Keratinocyte (primary cell): ENCODE data around the gene RASGRF2.

Source experiments
- CTCF ChIP-seq, 3 experiments: IDR thresholded peaks in 1 of 3; conservative IDR thresholded peaks in 1 of 3; optimal IDR thresholded peaks in 1 of 3; 2 replicates in 2 of 3; 3 replicates in 1 of 3; pipeline versions ENCODE3 to v1.5.1; 2011; ENCODE audit warnings: low read length in 3 of 3, mild to moderate bottlenecking in 3 of 3, moderate library complexity in 2 of 3, control low read depth in 1 of 3, inconsistent platforms in 1 of 3; ENCODE audit not compliant: insufficient read depth in 2 of 3; ENCODE audit errors: extremely low read depth in 1 of 3
- EZH2 ChIP-seq: IDR thresholded peaks from one replicate; pipeline ENCODE4 v1.6.1; 2012; ENCODE audit warnings: inconsistent platforms, mild to moderate bottlenecking, low read length, moderate library complexity

GRCh38 chr5:81046041-81046440 lies 85.9 kb downstream of the RASGRF2 start:
- no peak for TF ChIP-seq CTCF (optimal IDR thresholded peaks at IDR 0.05 in 1 of 3, IDR thresholded peaks at IDR 0.05 in 1 of 3, conservative IDR thresholded peaks at IDR 0.05 in 1 of 3; ENCODE audit: extremely low read depth in 1 of 3, insufficient read depth in 2 of 3, low read length in 3 of 3)
- no peak for TF ChIP-seq EZH2
